ENCODE results near the gene NOS1AP.

DNA sequence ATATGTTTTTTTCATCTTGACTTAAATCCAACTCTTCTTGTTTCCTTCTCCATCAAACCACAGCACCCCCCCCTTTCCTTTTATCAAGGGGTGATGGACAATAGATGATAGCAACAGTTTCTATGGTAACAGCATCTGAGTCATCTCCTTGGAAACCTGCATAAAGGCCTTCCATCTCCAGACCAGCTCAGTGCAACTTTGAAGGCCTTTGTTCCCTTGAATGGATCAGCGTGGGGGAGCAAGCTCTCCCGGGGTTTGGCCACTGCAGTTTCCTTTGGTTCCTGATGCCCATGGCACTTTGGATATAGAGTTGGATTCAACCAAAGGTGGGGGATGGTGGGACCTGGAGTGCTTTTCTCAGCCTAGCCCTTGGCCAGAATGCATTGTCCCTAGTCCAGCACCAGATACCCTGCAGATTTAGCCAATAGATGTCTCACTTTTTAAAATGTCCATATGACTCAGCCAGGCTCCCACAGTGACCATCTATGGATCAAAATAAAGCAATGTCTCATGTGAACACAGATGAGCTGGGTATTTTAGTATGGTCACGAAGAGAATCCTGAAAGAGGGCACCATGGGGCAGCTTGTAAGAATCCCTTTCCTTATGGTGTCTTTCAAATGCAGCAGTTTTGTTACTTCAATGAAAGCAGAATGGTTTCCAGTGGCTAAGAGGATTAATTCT, 179.5 kb downstream of the NOS1AP start:
- TF ChIP-seq, protein P1, sequence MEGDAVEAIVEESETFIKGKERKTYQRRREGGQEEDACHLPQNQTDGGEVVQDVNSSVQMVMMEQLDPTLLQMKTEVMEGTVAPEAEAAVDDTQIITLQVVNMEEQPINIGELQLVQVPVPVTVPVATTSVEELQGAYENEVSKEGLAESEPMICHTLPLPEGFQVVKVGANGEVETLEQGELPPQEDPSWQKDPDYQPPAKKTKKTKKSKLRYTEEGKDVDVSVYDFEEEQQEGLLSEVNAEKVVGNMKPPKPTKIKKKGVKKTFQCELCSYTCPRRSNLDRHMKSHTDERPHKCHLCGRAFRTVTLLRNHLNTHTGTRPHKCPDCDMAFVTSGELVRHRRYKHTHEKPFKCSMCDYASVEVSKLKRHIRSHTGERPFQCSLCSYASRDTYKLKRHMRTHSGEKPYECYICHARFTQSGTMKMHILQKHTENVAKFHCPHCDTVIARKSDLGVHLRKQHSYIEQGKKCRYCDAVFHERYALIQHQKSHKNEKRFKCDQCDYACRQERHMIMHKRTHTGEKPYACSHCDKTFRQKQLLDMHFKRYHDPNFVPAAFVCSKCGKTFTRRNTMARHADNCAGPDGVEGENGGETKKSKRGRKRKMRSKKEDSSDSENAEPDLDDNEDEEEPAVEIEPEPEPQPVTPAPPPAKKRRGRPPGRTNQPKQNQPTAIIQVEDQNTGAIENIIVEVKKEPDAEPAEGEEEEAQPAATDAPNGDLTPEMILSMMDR (IDR thresholded peaks at IDR 0.05; ENCODE audit: low read length): no peak
- no peak for TF ChIP-seq EZH2 (IDR thresholded peaks at IDR 0.05; ENCODE audit: borderline replicate concordance, low read length)

Measured in OCI-LY1 (cell line).